ENCODE measurements around the gene OTP. TPM values are rescaled to one million over a fixed set of nuclear protein-coding genes. Genes with fewer than 3 reads are reported as not detected.
"Not testable (repeated sequence)": the region's sequence is repeated elsewhere in the genome, so short reads cannot be mapped to it uniquely, and the experiment has no call there.

OTP gene
- total and polyA plus RNA-seq, 2 donors (not counting 1 experiment from before 2014, with no cell fraction given) = 0.03 TPM; not detected in 1

GRCh38 chr5:77588175-77588574 is 50.3 kb downstream of the OTP start:
- Mint-ChIP-seq H3K27ac (no peak overlapping the region), H3K9me3 (ENCODE audit: insufficient read depth) (peaks cover 4% of the 10 kb centered on the region), H3K4me3 (no peak overlapping the region), H3K4me1 (peaks cover 11% of the 10 kb centered on the region), H3K27me3 (peaks cover 10% of the 10 kb centered on the region)
- Histone ChIP-seq H3K4me3 (ENCODE audit: control extremely low read depth in 1 of 5, extremely low read depth in 1 of 5, insufficient read depth in 1 of 5, low read depth in 2 of 5, low read length in 4 of 5) (no peak overlapping the region), H4K20me1 (ENCODE audit: control insufficient read depth, insufficient read depth, low read length, poor library complexity, severe bottlenecking) (no peaks in the 10 kb centered on the region), H3K79me2 (ENCODE audit: control insufficient read depth, insufficient read depth, low read length) (no peaks in the 10 kb centered on the region), H3K36me3 (replicated peaks in 1 of 2; ENCODE audit: control extremely low read depth in 1 of 2, control insufficient read depth in 1 of 2, extremely low read depth in 1 of 2, insufficient read depth in 2 of 2, low read length in 1 of 2) (no peaks in the 10 kb centered on the region), H3K27ac (ENCODE audit: low read length in 2 of 2) (no peak overlapping the region), H3K9ac (ENCODE audit: low read length) (no peak overlapping the region), H3K9me3 (ENCODE audit: control extremely low read depth in 1 of 3, control insufficient read depth in 2 of 3, insufficient read depth in 1 of 3, low read length in 2 of 3) (no peaks in the 10 kb centered on the region), H3K27me3 (replicated peaks in 1 of 4; ENCODE audit: control extremely low read depth in 1 of 4, control insufficient read depth in 3 of 4, insufficient read depth in 4 of 4, low read length in 3 of 4) (peaks cover 0 to 8% (median 3%) of the 10 kb centered on the region in 4 experiments), H2AFZ (ENCODE audit: insufficient read depth, low read depth, low read length, poor library complexity, severe bottlenecking) (no peak overlapping the region), H3K4me2 (replicated peaks; ENCODE audit: low read depth, low read length, poor library complexity, severe bottlenecking) (no peak overlapping the region), H3K4me1 (ENCODE audit: control insufficient read depth in 2 of 2, insufficient read depth in 2 of 2, low read length in 2 of 2) (peaks cover 6 to 8% of the 10 kb centered on the region in 2 donors)
- ATAC-seq (ENCODE audit: low read depth) = no peak
- TF ChIP-seq CTCF (IDR thresholded peaks at IDR 0.05) = no peak
- no peak for TF ChIP-seq EZH2 (IDR thresholded peaks at IDR 0.05; ENCODE audit: borderline replicate concordance, insufficient read depth, low read depth, low read length, poor library complexity, severe bottlenecking)
- POLR2A ChIA-PET = no interaction called here
- intact Hi-C loops (cut with micrococcal nuclease) = no loop called here
- DNase-seq = no peak
- CTCF ChIA-PET = no interaction called here

GRCh38 chr5:77586101-77586500 is 52.4 kb downstream of the OTP start:
- H3K27me3 ChIP-seq (replicated peaks in 1 of 4; ENCODE audit: control extremely low read depth in 1 of 4, control insufficient read depth in 3 of 4, insufficient read depth in 4 of 4, low read length in 3 of 4) = no peaks in the 10 kb centered on the region
- H4K20me1 ChIP-seq (ENCODE audit: control insufficient read depth, insufficient read depth, low read length, poor library complexity, severe bottlenecking) = no peaks in the 10 kb centered on the region
- H3K79me2 ChIP-seq (ENCODE audit: control insufficient read depth, insufficient read depth, low read length) = no peaks in the 10 kb centered on the region
- no peaks in the 10 kb centered on the region for H3K36me3 ChIP-seq (replicated peaks in 1 of 2; ENCODE audit: control extremely low read depth in 1 of 2, control insufficient read depth in 1 of 2, extremely low read depth in 1 of 2, insufficient read depth in 2 of 2, low read length in 1 of 2)
- no peak overlapping the region for H3K9ac ChIP-seq (ENCODE audit: low read length)
- intact Hi-C loops (cut with micrococcal nuclease) = no loop called here
- DNase-seq (no peak), ATAC-seq (ENCODE audit: low read depth) (no peak)
- Mint-ChIP-seq H3K4me3 (no peak overlapping the region), H3K27ac (no peak overlapping the region), H3K4me1 (peaks cover 9% of the 10 kb centered on the region), H3K9me3 (ENCODE audit: insufficient read depth) (peaks cover 4% of the 10 kb centered on the region), H3K27me3 (peaks cover 15% of the 10 kb centered on the region)
- H2AFZ ChIP-seq (ENCODE audit: insufficient read depth, low read depth, low read length, poor library complexity, severe bottlenecking) = no peak overlapping the region
- no peak overlapping the region for H3K4me3 ChIP-seq (ENCODE audit: control extremely low read depth in 1 of 5, extremely low read depth in 1 of 5, insufficient read depth in 1 of 5, low read depth in 2 of 5, low read length in 4 of 5)
- no peak overlapping the region for H3K4me2 ChIP-seq (replicated peaks; ENCODE audit: low read depth, low read length, poor library complexity, severe bottlenecking)
- POLR2A ChIA-PET = no interaction called here
- H3K4me1 ChIP-seq (ENCODE audit: control insufficient read depth in 2 of 2, insufficient read depth in 2 of 2, low read length in 2 of 2) = peaks cover 6 to 8% of the 10 kb centered on the region in 2 donors
- CTCF ChIA-PET = interaction anchor here (0.6 kb wide), 1 partner anchor 465 kb away, joined by 4 read pairs; no protein-coding TSS in a partner anchor
- no peak overlapping the region for H3K27ac ChIP-seq (ENCODE audit: low read length in 2 of 2)
- H3K9me3 ChIP-seq (ENCODE audit: control extremely low read depth in 1 of 3, control insufficient read depth in 2 of 3, insufficient read depth in 1 of 3, low read length in 2 of 3) = no peaks in the 10 kb centered on the region
- no peak for TF ChIP-seq CTCF (IDR thresholded peaks at IDR 0.05)
- TF ChIP-seq EZH2 (IDR thresholded peaks at IDR 0.05; ENCODE audit: borderline replicate concordance, insufficient read depth, low read depth, low read length, poor library complexity, severe bottlenecking) = no peak
- 91% methylated on average over 1 of the region's 1 CpG for WGBS (ENCODE audit: insufficient coverage)

- H3K9me3 ChIP-seq (ENCODE audit: control extremely low read depth in 1 of 3, control insufficient read depth in 2 of 3, insufficient read depth in 1 of 3, low read length in 2 of 3); H2AFZ ChIP-seq (ENCODE audit: insufficient read depth, low read depth, low read length, poor library complexity, severe bottlenecking); H4K20me1 ChIP-seq (ENCODE audit: control insufficient read depth, insufficient read depth, low read length, poor library complexity, severe bottlenecking); H3K4me3 Mint-ChIP-seq; H3K9me3 Mint-ChIP-seq (ENCODE audit: insufficient read depth); H3K27ac Mint-ChIP-seq; H3K79me2 ChIP-seq (ENCODE audit: control insufficient read depth, insufficient read depth, low read length); H3K4me3 ChIP-seq (ENCODE audit: control extremely low read depth in 1 of 5, extremely low read depth in 1 of 5, insufficient read depth in 1 of 5, low read depth in 2 of 5, low read length in 4 of 5); H3K4me2 ChIP-seq (replicated peaks; ENCODE audit: low read depth, low read length, poor library complexity, severe bottlenecking); H3K4me1 ChIP-seq (ENCODE audit: control insufficient read depth in 2 of 2, insufficient read depth in 2 of 2, low read length in 2 of 2); H3K27me3 ChIP-seq (replicated peaks in 1 of 4; ENCODE audit: control extremely low read depth in 1 of 4, control insufficient read depth in 3 of 4, insufficient read depth in 4 of 4, low read length in 3 of 4); POLR2A ChIA-PET; intact Hi-C loops (cut with micrococcal nuclease); H3K4me1 Mint-ChIP-seq; DNase-seq; H3K9ac ChIP-seq (ENCODE audit: low read length); ATAC-seq (ENCODE audit: low read depth); H3K36me3 ChIP-seq (replicated peaks in 1 of 2; ENCODE audit: control extremely low read depth in 1 of 2, control insufficient read depth in 1 of 2, extremely low read depth in 1 of 2, insufficient read depth in 2 of 2, low read length in 1 of 2); H3K27ac ChIP-seq (ENCODE audit: low read length in 2 of 2): not testable (repeated sequence)
- peaks cover 22% of the 10 kb centered on the region for H3K27me3 Mint-ChIP-seq
- no CpG with 5 or more reads among the region's 7 CpGs for WGBS (ENCODE audit: insufficient coverage)
- CTCF ChIA-PET = interaction anchor here (0.6 kb wide), 1 partner anchor 118 kb away, joined by 3 read pairs; no protein-coding TSS in a partner anchor
Observed at GRCh38 chr5:77582143-77582542, 56.4 kb downstream of the OTP start.
